K562 (cell line): ENCODE measurements around the gene TBC1D12. TPM values are rescaled to one million over a fixed set of nuclear protein-coding genes. Genes with fewer than 3 reads are reported as not detected.

Source experiments
- ARHGAP35 ChIP-seq: fragments of 450-650 bp; IDR thresholded peaks from 2 replicates; pipeline ENCODE4 v1.6.1; 2018; ENCODE audit not compliant: partially characterized antibody
- ARID1B ChIP-seq: fragments of 450-650 bp; IDR thresholded peaks from 2 replicates; pipeline ENCODE4 v1.6.1; 2016; ENCODE audit warnings: antibody characterized with exemption, mild to moderate bottlenecking, inconsistent platforms
- CGGBP1 ChIP-seq: fragments of 250-450 bp; sonication (Bioruptor Pico); IDR thresholded peaks from 2 replicates; pipeline ENCODE4 v1.9.0; 2021; ENCODE audit warnings: mild to moderate bottlenecking
- CREB3 ChIP-seq: fragments of 450-650 bp; conservative IDR thresholded peaks from 2 replicates; pipeline ENCODE4 v1.6.1; 2016; ENCODE audit warnings: missing genetic modification characterization, low read depth, mild to moderate bottlenecking, missing compliant biosample characterization, moderate library complexity
- GABPB2 ChIP-seq: fragments of 250-450 bp; sonication (Bioruptor Pico); conservative IDR thresholded peaks from 2 replicates; pipeline ENCODE4 v1.5.1; 2021; ENCODE audit warnings: mild to moderate bottlenecking
- GTF2A2 ChIP-seq: IDR thresholded peaks from 2 replicates; pipeline ENCODE4 v1.6.1; 2016; ENCODE audit warnings: mild to moderate bottlenecking, missing genetic modification characterization, missing compliant biosample characterization
- GTF2B ChIP-seq: IDR thresholded peaks from 2 replicates; pipeline ENCODE4 v1.6.1; 2011; ENCODE audit not compliant: insufficient read length; ENCODE audit errors: extremely low read depth
- GTF2E2 ChIP-seq: fragments of 200-800 bp; sonication (Bioruptor generic); IDR thresholded peaks from 2 replicates; pipeline ENCODE4 v1.6.1; 2016; ENCODE audit warnings: missing genetic modification characterization, missing compliant biosample characterization
- HES1 ChIP-seq: fragments of 450-650 bp; IDR thresholded peaks from 2 replicates; pipeline ENCODE4 v1.6.1; 2016; ENCODE audit warnings: low read depth, mild to moderate bottlenecking, moderate library complexity
- HMG20A ChIP-seq: fragments of 450-650 bp; formaldehyde crosslinking; conservative IDR thresholded peaks from 2 replicates; pipeline ENCODE4 v1.4.0; 2020; ENCODE audit warnings: mild to moderate bottlenecking, mixed read lengths
- HSF4 ChIP-seq: fragments of 250-450 bp; sonication (Bioruptor Pico); IDR thresholded peaks from 2 replicates; pipeline ENCODE4 v2.1.2; 2022; ENCODE audit warnings: mild to moderate bottlenecking, moderate library complexity, borderline replicate concordance
- IFI16 ChIP-seq: fragments of 250-450 bp; sonication (Bioruptor Pico); IDR thresholded peaks from 2 replicates; pipeline ENCODE4 v2.1.2; 2022; ENCODE audit warnings: mild to moderate bottlenecking, inconsistent platforms
- PHF21A ChIP-seq: fragments of 450-650 bp; IDR thresholded peaks from 2 replicates; pipeline ENCODE4 v1.6.1; 2017; ENCODE audit warnings: low read depth, borderline replicate concordance
- POLR2AphosphoS5 ChIP-seq: IDR thresholded peaks from 2 replicates; pipeline ENCODE4 v1.6.1; 2011; ENCODE audit warnings: mild to moderate bottlenecking, low read depth, low read length, moderate library complexity; ENCODE audit not compliant: control insufficient read depth, insufficient read depth
- POLR2G ChIP-seq: fragments of 200-400 bp; formaldehyde crosslinking; IDR thresholded peaks from 2 replicates; pipeline ENCODE4 v1.6.1; 2017; ENCODE audit warnings: low read depth, mild to moderate bottlenecking, antibody characterized with exemption, low read length, moderate library complexity
- RB1 ChIP-seq: fragments of 450-650 bp; IDR thresholded peaks from 2 replicates; pipeline ENCODE4 v1.6.1; 2017; ENCODE audit warnings: low read depth, mild to moderate bottlenecking
- SAP30 ChIP-seq: fragments of 200-600 bp; sonication (generic); IDR thresholded peaks from 2 replicates; pipeline ENCODE4 v1.6.1; 2012; ENCODE audit warnings: borderline replicate concordance, low read depth, mild to moderate bottlenecking, moderate library complexity, low read length, control low read depth, inconsistent platforms; ENCODE audit not compliant: insufficient read depth, poor library complexity, severe bottlenecking
- ZKSCAN1 ChIP-seq: fragments of 150-350 bp; IDR thresholded peaks from 2 replicates; pipeline ENCODE4 v1.6.1; 2016; ENCODE audit warnings: low read depth, low read length
- ZNF121 ChIP-seq: sonication (generic); formaldehyde crosslinking; conservative IDR thresholded peaks from 2 replicates; pipeline ENCODE4 v1.8.0; 2022; ENCODE audit warnings: missing genetic modification reagents
- ZNF165 ChIP-seq: fragments of 250-450 bp; sonication (Bioruptor Pico); IDR thresholded peaks from 2 replicates; pipeline ENCODE4 v1.4.0; 2020; ENCODE audit warnings: borderline replicate concordance
- ZNF175 ChIP-seq: fragments of 200-800 bp; sonication (Bioruptor generic); IDR thresholded peaks from 2 replicates; pipeline ENCODE4 v1.6.1; 2016; ENCODE audit warnings: low read depth, mild to moderate bottlenecking, missing genetic modification characterization, missing compliant biosample characterization
- ZNF655 ChIP-seq: fragments of 250-450 bp; sonication (Bioruptor Pico); IDR thresholded peaks from 2 replicates; pipeline ENCODE4 v1.5.0; 2021
- ZZZ3 ChIP-seq: fragments of 450-650 bp; IDR thresholded peaks from 2 replicates; pipeline ENCODE4 v1.6.1; 2016; ENCODE audit warnings: antibody characterized with exemption, mild to moderate bottlenecking, moderate library complexity
- polyA plus RNA-seq, 8 experiments: library from polyadenylated mRNA; depleted of rRNA in 4 of 8; stranded (reverse) in 5 of 8; unstranded in 3 of 8; fragments of >200 nt; fragmentation: Nextera tagmentation in 2 of 8; fragmentation: Illumina TruSeq in 1 of 8; extraction: Ambion mirVana in 2 of 8; extraction: Trizol in 1 of 8; gene quantifications; 2 replicates each; pipeline versions ENCODE4 v1.2.1 to v1.2.3, GENCODE V29; 2011 to 2014; ENCODE audit warnings: inconsistent platforms in 1 of 8, missing spikeins in 1 of 8
- total RNA-seq, 7 experiments: library from RNA; depleted of rRNA in 6 of 7; stranded (reverse); fragments of >200 nt in 6 of 7; fragmentation: Illumina TruSeq in 2 of 7; extraction: Trizol in 2 of 7; gene quantifications; 2 replicates each; pipeline versions ENCODE4 v1.2.1 to v1.2.3, GENCODE V29; 2011 to 2021; ENCODE audit warnings: low replicate concordance in 1 of 7

TBC1D12 gene
- total and polyA plus RNA-seq, 9 of the 15 experiments (the other 6 are each of a cell fraction or from before 2014, with no cell fraction given), result 2.1 to 6.7 (median 3.9) TPM

GRCh38 chr10:94545391-94546048 is 143.2 kb downstream of the TBC1D12 start, which contains the start of gene HELLS (continued):
- TF ChIP-seq HSF4 (CRISPR knock-in tag) (no peak), RB1 (peak; percentile 83), ZNF175 (CRISPR knock-in tag) (no peak), ZNF655 (CRISPR knock-in tag) (no peak), CGGBP1 (CRISPR knock-in tag) (no peak), GTF2E2 (tag) (no peak), GABPB2 (CRISPR knock-in tag) (no peak), SAP30 (peak; percentile 57), ZKSCAN1 (no peak), IFI16 (no peak), ZNF121 (no peak), HES1 (no peak), HMG20A (CRISPR knock-in tag) (no peak), ZZZ3 (peak; percentile 77), POLR2AphosphoS5 (peak; percentile 82), CREB3 (tag) (no peak), POLR2G (peak; percentile 95), ARHGAP35 (peak; percentile 56), PHF21A (peak; percentile 81; the same call in 1 of the 2 replicates), GTF2A2 (tag) (no peak), ARID1B (no peak), GTF2B (no peak), ZNF165 (CRISPR knock-in tag) (no peak)
